Activated T-cell treated with anti-CD3 and anti-CD28 coated beads, Interleukin-2, amount 50 U/mL, for 4 hours (primary cell): ENCODE results near the gene DNAJB8. TPM values are rescaled to one million over a fixed set of nuclear protein-coding genes. Genes with fewer than 3 reads are reported as not detected.

ENCODE experiments used
- ATAC-seq, 2 donors: fragments of 200-7000 bp; cut with Tn5 transposase; one replicate each; pipeline ENCODE4 v1.10.0; 2021
- DNase-seq: peaks from one replicate; pipeline ENCODE4 v3.0.0-alpha.2; 2020
- H3K27me3 Mint-ChIP-seq: one replicate; pipeline ENCODE4 v1.8.0; 2021; ENCODE audit warnings: low read depth, mixed read lengths
- H3K36me3 Mint-ChIP-seq: one replicate; pipeline ENCODE4 v1.8.0; 2022; ENCODE audit warnings: mixed read lengths; ENCODE audit not compliant: insufficient read depth
- H3K4me1 Mint-ChIP-seq: one replicate; pipeline ENCODE4 v1.8.0; 2021; ENCODE audit warnings: low read depth, mixed read lengths
- H3K4me3 Mint-ChIP-seq: one replicate; pipeline ENCODE4 v1.8.0; 2021; ENCODE audit warnings: mild to moderate bottlenecking, moderate library complexity, mixed read lengths
- H3K9me3 Mint-ChIP-seq: one replicate; pipeline ENCODE4 v1.8.0; 2021; ENCODE audit warnings: mixed read lengths
- total RNA-seq, 3 donors: library from RNA; stranded (reverse); gene quantifications; one replicate each; pipeline ENCODE4 v1.2.1, GENCODE V29; 2021

DNAJB8 gene
- total RNA-seq, 3 donors from 2014 or later, result not detected

DNA sequence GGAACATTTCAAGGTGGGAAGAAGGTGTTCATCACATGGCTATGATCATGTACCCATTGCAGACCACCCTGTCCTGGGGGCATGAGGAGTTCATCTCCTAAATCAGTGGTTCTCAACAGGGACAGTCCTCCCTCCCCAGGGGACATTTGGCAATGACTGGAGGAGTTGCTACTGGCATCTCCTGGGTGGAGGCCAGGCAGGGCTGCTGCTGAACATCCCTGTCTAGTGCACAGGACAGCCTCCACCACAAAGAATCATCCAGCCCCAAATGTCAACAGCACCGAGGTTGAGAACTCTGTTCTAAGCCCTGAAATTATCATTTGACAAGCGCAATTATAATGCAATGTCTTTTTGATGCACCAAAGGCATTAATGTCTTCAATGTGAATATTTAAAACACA is 4.4 kb upstream of the DNAJB8 start:
- Mint-ChIP-seq H3K4me3 (no peak overlapping the region), H3K27me3 (peaks cover 23% of the 10 kb centered on the region), H3K9me3 (no peaks in the 10 kb centered on the region), H3K36me3 (no peaks in the 10 kb centered on the region), H3K4me1 (peaks cover 7% of the 10 kb centered on the region)
- no peak for DNase-seq
- ATAC-seq, result no peak

DNA sequence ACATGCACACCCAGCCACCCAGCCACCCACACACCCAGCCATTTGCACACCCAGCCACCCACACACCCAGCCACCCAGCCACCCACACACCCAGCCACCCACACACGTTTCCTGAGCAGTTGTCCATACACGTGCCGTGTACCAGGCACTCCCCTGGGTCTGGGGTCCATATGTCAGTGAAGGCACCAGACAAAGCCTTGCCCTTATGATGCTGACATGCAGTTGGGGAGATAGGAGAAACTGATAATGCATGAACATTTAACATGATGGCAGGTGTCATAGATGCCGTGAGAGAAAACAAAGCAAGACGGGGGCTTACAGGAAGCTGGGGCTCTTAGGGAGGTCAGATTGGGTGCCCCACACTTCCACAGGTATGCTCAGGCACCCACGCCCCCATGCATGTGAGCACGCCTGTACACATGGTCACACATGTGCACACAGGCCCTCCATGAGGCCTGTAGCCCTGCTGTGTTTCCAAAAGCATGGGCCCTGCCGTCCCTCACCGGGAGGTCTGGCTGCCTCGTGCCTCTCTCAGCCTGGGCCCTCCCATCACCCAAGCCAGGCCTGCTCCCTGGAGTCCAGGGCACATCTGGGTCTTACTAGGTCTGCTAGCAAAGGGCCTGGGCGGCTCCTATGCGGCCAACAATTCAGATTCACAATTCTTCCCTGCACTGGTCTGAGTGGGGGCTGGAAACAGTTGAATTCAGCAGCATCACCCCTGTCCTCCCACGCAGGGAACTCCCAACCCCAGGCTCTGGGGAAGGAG is 3.6 kb upstream of the DNAJB8 start:
- no peaks in the 10 kb centered on the region for H3K36me3 Mint-ChIP-seq
- no peak overlapping the region for H3K4me3 Mint-ChIP-seq
- no peak for ATAC-seq
- H3K9me3 Mint-ChIP-seq, result no peaks in the 10 kb centered on the region
- no peak for DNase-seq
- peaks cover 7% of the 10 kb centered on the region for H3K4me1 Mint-ChIP-seq
- peaks cover 29% of the 10 kb centered on the region for H3K27me3 Mint-ChIP-seq

DNA sequence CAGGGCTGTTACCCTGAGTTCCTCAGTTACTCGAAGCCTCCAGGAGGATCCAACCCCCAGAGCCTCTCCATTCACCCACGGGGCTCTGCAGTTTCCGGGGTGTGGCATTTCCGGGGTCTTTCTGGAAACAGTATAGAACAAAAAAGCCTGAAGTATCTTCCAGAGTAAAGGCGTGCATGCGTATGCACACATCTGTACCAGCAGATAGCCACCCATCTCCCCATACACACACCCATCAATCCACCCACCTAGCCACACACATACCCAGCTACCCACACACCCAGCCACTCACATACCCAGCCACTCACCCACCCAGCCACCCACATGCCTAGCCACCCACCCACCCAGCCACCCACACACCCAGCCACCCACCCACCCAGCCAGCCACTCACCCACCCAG is 2.9 kb upstream of the DNAJB8 start:
- H3K27me3 Mint-ChIP-seq, result peaks cover 32% of the 10 kb centered on the region
- H3K9me3 Mint-ChIP-seq, result no peaks in the 10 kb centered on the region
- H3K4me3 Mint-ChIP-seq, result no peak overlapping the region
- H3K4me1 Mint-ChIP-seq, result peaks cover 7% of the 10 kb centered on the region
- ATAC-seq (no peak), DNase-seq (no peak)
- no peaks in the 10 kb centered on the region for H3K36me3 Mint-ChIP-seq

DNA sequence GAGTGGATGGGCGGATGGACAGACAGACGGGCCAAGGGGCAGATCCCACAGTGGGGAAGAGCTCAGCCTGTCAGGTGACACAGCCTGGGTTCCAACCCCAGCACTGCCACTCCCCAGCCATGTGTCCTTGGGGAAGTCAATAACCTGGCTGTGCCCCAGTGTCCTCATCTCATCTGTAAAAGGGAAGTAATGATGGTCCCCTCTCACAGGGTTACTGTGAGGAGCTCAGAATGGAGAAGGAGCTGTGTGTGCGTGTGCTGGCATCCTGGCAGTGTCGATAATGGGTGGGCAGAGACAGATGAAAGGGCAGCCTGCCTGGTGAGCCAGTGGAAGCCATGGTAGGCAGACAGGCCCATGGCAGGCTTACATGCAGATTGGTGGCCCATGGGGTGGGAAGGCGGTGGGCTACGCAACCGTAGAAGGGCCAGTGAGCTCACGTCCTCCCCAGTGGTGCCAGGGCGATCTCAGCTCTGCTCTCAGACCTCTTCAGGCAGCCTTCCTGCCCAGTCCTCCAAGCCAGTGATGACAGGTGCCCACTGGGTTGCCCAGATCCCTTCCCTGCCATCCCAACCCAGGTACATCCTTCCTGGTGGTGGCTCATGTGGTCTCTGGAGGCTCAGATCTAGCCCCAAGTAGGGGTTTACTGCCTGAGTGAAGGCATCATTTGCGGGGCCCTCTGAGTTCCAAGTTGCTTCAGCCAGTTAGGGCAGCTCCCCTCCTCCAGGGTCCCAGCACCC is 2.3 kb upstream of the DNAJB8 start:
- Mint-ChIP-seq H3K27me3 (peaks cover 30% of the 10 kb centered on the region), H3K9me3 (no peaks in the 10 kb centered on the region), H3K36me3 (no peaks in the 10 kb centered on the region), H3K4me3 (no peak overlapping the region), H3K4me1 (peaks cover 7% of the 10 kb centered on the region)
- DNase-seq (no peak), ATAC-seq (no peak)

DNA sequence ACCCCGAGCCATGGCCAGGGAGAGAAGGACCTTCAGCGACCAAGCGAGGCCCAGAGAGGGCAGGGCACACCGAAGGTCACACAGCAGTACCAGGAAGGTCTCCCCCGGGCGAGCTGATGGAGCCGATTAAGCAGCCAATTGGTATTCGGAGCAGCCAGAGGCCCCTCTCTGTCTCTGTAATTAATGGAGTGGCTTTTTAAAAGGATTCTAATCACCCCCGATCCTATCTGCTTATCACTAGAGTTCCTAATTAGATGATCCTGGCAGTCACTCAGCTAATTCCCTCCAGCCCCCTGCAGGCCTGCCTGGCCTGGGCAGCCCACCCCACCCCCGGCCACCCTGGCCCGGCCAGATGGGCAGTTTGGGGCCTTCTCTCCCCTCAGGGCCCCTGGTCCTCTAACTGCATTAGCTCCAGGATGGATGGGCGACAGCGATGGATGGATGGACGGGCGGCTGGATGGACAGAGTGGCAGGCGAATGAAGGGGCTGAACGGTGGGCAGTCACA is 1.6 kb upstream of the DNAJB8 start:
- H3K9me3 Mint-ChIP-seq, result no peaks in the 10 kb centered on the region
- DNase-seq, result no peak
- H3K4me1 Mint-ChIP-seq, result peaks cover 7% of the 10 kb centered on the region
- no peak overlapping the region for H3K4me3 Mint-ChIP-seq
- H3K36me3 Mint-ChIP-seq, result no peaks in the 10 kb centered on the region
- ATAC-seq, result no peak
- H3K27me3 Mint-ChIP-seq, result peaks cover 29% of the 10 kb centered on the region

DNA sequence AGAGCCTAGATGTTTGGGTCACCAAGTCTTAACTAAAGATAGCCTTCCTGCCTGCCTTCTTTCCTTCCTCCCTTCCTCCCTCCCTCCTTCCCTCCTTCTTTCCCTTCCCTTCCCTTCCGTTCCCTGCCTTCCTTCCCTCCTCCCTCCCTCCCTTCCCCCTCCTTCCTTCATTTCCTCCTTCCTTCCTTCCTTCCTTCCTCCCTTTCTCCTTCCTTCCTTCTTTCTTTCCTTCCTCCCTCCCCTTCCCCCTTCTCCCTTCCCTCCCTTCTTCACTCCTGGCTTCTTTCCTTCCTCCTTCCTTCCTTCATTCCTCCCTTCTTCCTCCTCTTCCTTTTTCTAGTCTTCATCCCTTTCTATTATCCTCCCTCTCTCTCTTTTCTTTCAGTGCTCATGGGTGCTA is 2.0 kb downstream of the DNAJB8 start:
- ATAC-seq, result no peak
- peaks cover 24% of the 10 kb centered on the region for H3K27me3 Mint-ChIP-seq
- no peak for DNase-seq
- no peaks in the 10 kb centered on the region for H3K9me3 Mint-ChIP-seq
- H3K4me1 Mint-ChIP-seq, result peaks cover 7% of the 10 kb centered on the region
- H3K36me3 Mint-ChIP-seq, result no peaks in the 10 kb centered on the region
- no peak overlapping the region for H3K4me3 Mint-ChIP-seq

DNA sequence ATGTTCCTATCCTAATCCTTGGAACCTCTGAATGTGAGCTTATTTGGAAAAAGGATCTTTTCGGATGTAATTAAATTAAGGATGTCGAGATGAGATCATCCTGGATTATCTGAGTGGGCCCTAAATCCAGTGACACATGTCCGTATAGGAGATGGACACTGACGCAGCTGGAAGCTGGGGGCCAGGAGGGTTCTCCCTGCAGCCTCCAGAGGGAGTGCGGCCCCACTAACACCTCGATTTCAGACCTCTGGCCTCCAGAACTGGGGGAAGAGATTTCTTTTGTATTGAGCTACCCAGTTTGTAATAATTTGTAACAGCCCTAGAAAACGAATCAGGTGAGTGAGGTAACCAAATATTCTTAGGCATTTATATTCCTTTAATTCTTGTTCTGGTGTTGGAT is 2.5 kb downstream of the DNAJB8 start:
- ATAC-seq (no peak), DNase-seq (no peak)
- H3K4me1 Mint-ChIP-seq, result peaks cover 7% of the 10 kb centered on the region
- H3K4me3 Mint-ChIP-seq, result no peak overlapping the region
- no peaks in the 10 kb centered on the region for H3K36me3 Mint-ChIP-seq
- peaks cover 24% of the 10 kb centered on the region for H3K27me3 Mint-ChIP-seq
- H3K9me3 Mint-ChIP-seq, result no peaks in the 10 kb centered on the region

DNA sequence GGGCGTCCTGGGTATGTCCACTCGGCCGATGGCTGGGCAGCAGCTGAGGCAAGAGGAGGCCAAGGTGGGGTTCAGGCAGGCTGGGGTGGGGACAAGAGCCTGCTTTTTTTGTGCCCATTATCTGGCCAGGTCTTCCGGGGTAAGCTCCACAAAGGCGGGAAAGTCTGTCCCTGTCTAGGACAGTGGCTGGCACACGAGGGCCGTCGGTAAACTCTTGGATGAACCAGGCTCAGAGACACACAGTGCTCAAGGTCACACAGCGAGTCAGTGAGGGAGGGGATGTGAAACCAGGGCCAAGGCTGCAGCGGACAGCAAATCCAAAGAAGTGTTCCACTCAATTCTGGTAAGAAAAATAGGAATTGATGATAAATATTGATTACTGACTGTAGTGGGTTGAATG is 2.9 kb downstream of the DNAJB8 start:
- H3K9me3 Mint-ChIP-seq, result no peaks in the 10 kb centered on the region
- no peak overlapping the region for H3K4me3 Mint-ChIP-seq
- peaks cover 24% of the 10 kb centered on the region for H3K27me3 Mint-ChIP-seq
- no peak for DNase-seq
- peaks cover 7% of the 10 kb centered on the region for H3K4me1 Mint-ChIP-seq
- no peak for ATAC-seq
- no peaks in the 10 kb centered on the region for H3K36me3 Mint-ChIP-seq

DNA sequence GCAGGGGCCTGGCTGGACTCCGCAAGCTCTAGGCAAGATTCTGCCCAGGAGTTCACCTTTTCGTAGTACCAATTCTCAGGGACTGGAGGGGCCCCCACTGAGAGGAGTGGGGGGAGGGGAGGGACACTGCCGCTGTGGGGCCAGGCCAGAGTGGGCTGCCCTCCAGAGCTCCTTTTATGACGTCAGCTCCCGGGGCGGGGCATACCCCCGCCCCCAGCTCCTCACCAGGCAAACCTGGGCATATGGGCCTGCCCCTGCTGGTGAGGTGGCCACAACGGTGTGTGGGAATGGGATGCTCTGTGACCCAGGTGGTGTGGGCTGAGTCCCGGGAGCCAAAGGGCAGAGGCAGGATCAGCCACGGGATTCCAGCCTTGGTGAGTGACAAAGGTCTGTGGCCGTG is 3.3 kb downstream of the DNAJB8 start:
- Mint-ChIP-seq H3K4me3 (no peak overlapping the region), H3K36me3 (no peaks in the 10 kb centered on the region), H3K9me3 (no peaks in the 10 kb centered on the region), H3K4me1 (peaks cover 7% of the 10 kb centered on the region), H3K27me3 (peaks cover 24% of the 10 kb centered on the region)
- ATAC-seq (no peak), DNase-seq (no peak)

DNA sequence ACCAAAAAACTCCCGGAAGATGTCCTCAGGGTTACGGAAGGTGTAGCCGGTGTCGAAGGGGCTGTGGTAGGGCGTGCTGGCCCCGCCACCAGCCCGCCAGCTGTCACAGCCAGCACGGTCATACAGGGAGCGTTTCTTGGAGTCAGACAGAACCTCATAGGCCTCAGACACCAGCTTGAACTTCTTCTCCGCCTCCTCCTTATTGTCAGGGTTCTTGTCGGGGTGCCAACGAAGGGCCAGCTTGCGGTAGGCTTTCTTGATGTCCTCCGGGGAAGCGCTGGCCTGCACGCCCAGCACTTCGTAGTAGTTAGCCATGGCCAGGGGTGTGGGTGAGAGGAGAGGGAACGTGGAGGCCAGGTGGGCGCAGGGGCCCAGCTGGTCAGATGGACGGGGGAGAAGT is 3.8 kb downstream of the DNAJB8 start:
- Mint-ChIP-seq H3K9me3 (no peaks in the 10 kb centered on the region), H3K4me1 (peaks cover 7% of the 10 kb centered on the region), H3K4me3 (no peak overlapping the region), H3K36me3 (no peaks in the 10 kb centered on the region), H3K27me3 (peaks cover 24% of the 10 kb centered on the region)
- no peak for ATAC-seq
- DNase-seq, result no peak

DNA sequence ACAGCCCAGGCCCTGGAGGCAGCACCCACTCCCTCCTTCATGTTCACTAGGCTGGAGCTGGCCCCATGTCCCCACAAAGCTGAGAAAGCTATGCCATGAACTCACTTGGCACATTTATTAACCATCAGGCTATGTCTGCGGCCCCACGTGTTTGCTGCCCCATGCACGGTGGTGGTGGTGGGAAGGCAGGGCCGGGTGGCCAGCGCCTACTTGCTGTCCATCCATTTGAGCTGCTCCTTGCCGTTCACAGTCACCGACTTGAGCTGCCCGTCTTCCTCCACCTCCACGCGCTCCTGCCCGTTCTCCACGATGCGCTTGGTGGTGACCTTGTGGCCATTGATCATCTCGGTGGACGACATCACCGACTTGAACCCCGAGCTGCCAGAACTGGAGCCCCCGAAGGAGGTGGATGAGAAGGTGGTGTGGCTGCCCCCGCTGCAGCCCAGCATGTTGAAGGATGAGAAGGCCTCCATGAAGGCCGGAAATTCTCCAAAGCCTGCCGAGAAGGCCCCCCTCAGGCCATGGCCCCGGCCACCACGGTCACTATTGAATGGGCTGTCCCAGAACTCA is 4.3 kb downstream of the DNAJB8 start:
- peaks cover 7% of the 10 kb centered on the region for H3K4me1 Mint-ChIP-seq
- H3K27me3 Mint-ChIP-seq, result peaks cover 24% of the 10 kb centered on the region
- H3K36me3 Mint-ChIP-seq, result no peaks in the 10 kb centered on the region
- ATAC-seq (no peak), DNase-seq (no peak)
- no peak overlapping the region for H3K4me3 Mint-ChIP-seq
- H3K9me3 Mint-ChIP-seq, result no peaks in the 10 kb centered on the region

DNA sequence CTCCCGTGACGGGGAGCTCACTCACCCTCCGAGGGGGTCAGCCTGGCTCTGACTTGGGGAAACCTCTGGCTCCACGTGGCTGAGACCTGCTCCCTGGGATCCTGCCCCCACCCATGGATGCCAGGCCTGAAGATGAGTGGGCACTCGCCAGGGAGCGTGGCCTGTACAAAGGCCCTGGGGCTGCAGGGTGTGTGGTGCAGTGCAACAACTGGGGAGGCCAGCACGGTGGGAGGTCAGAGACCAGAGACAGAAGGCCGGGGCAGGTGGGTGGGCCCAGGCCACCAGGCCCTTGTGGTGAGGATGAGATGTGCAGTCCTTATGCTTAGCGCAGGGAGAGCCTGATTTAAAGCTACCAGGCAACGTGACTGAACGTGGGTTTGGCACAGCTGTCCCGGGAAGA is 5.0 kb downstream of the DNAJB8 start:
- Mint-ChIP-seq H3K27me3 (peaks cover 18% of the 10 kb centered on the region), H3K4me1 (peaks cover under 1% of the 10 kb centered on the region), H3K36me3 (no peaks in the 10 kb centered on the region), H3K9me3 (no peaks in the 10 kb centered on the region), H3K4me3 (no peak overlapping the region)
- DNase-seq, result no peak
- no peak for ATAC-seq

DNA sequence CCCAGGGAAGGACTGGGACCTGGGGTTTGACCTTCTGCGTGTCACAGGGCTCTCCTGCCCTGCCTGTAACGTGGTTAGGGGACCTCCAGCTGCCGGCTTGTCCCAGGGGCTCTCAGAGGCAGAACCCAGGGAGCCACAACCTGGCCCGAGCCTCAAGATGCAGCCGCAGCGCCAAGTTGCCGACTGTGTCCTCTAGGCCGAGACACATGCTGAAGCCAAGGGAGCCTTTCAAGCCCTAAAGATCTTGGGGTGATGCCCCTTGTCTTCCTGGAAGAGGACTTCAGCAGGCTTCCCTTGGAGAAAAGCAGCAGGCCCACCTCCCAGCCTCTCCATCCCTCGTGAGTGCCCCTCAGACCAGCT is 7.2 kb downstream of the DNAJB8 start:
- ATAC-seq (no peak), DNase-seq (no peak)
- Mint-ChIP-seq H3K27me3 (peaks cover 27% of the 10 kb centered on the region), H3K4me3 (no peak overlapping the region), H3K4me1 (no peaks in the 10 kb centered on the region), H3K36me3 (no peaks in the 10 kb centered on the region), H3K9me3 (no peaks in the 10 kb centered on the region)

DNA sequence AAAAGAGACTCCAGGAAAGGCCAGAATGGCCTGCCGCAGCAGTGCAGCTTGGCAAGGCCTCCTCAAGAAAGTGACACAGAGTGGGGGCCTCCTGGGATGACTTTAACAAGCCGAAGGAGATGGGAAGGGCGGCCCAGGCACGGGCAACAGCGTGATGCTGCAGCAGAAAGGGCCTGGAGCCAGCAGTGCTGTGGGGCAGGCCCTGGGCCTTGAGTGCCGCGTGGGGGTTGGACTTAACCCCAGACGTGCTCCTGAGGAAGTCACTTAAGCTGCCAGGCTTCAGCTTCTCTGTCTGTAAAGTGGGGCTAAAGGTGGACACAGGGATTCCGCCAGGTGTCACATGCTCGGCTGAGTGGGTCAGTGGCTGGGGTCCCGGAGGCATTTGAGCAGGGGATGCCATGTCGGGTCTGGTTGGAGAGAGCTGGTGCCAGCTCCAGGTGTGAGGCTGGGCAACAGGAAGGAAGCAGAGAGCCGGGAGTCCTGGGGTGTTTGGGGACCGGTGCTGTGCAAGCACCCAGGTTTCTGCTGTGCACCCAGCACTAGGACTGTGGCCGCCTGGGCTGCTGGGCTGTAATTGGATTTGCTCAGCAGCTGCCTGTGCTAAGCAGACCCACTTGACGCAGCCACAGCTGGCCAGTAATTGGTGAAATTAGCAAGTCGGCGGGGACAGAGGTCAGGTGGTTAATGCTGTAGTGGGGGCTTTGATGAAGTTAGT is 7.8 kb downstream of the DNAJB8 start:
- H3K4me3 Mint-ChIP-seq, result no peak overlapping the region
- H3K9me3 Mint-ChIP-seq, result no peaks in the 10 kb centered on the region
- H3K27me3 Mint-ChIP-seq, result peaks cover 30% of the 10 kb centered on the region
- DNase-seq (no peak), ATAC-seq (no peak)
- H3K4me1 Mint-ChIP-seq, result no peaks in the 10 kb centered on the region
- H3K36me3 Mint-ChIP-seq, result no peaks in the 10 kb centered on the region
